HTERT RPE-1 (cell line): ENCODE measurements around the gene PRKAR2B.

ENCODE experiments used
- in situ Hi-C: fragments of 300-500 bp; cut with MboI; formaldehyde crosslinking; loops from 4 replicates; pipeline ENCODE4 v1.14.3; 2020; ENCODE audit warnings: low sequenced_read_pairs

Gene PRKAR2B

DNA sequence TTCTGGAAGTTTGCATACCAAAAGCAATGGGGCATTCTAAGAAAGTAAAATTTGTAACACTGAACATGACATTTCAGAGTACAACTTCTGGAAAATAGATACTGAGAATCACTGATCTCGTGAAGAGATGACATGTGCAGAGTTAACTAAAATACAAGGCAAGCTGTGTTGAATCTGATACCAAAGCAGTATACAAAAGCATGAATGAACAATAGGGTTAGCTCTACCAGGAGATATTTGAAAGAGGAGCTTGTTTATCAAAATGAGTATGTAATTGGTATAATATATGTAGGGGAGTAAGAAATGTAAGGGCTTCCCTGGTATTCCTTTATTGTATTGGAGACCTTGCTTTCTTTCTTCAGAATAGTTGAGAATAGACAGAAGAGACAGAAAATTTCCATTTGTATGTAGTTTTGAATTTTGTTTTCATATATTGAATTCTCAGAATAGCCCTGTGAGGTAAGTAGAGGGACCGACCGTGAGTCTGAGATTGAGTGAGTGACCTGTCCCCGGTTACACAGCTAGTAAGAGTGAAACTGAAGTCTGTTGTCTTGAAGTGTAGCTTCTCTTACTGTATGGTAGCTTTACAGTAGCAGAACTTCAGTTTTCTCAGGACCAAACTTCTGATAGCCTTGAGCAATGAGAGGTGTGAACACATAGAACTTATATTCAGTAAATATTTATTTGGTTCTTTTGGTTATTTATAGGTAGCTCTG lies 129.3 kb downstream of the PRKAR2B start:
- in situ Hi-C loops: no loop called here

DNA sequence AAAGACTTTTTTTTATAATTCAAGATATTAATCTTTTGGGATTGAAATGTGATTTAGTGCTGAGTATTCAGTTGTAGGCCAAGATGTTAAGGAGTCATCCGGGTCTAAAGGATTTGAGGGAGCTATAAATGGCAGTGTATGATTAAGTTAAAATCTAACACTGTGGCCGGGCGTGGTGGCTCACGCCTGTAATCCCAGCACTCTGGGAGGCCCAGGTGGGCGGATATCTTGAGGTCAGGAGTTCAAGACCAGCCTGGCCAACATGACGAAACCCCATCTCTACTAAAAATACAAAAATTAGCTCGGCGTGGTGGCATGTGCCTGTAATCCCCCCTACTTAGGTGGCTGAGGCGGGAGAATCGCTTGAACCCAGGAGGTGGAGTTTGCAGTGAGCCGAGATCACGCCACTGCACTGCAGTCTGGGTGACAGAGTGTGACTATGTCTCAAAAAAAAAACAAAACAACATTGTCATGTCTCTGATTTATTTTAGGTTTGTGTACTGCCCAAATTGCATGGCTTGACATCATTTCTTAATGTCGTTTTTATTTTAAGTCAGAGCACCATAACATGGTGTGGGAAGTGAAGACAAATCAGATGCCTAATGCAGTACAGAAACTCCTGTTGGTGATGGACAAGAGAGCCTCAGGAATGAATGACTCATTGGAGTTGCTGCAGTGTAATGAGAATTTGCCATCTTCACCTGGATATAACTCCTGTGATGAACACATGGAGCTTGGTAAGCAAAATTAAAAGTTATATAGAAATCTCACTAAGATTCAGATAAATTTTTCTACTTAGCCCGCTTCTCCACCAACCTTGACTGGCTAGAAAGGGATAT lies 135.0 kb downstream of the PRKAR2B start:
- in situ Hi-C loops: no loop called here

DNA sequence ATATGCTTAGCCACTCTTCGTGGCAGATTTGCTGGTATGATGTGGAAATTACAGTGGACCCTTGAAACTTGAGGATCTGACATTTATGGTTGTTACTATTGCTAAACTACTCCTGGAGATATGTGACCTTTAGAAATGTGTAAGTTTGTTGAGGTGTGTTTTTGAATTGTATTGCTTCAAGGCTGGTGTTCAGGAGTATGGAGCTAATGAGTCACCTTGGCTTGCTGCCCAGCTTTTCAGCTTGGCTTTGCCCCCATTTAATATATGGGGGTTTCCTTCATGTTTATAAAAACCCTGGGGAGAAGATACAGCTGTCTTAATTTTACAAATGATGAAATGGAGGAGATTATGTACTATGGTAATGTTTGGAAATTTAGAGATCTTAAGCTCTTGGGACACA lies 135.9 kb downstream of the PRKAR2B start:
- in situ Hi-C loops: no loop called here

DNA sequence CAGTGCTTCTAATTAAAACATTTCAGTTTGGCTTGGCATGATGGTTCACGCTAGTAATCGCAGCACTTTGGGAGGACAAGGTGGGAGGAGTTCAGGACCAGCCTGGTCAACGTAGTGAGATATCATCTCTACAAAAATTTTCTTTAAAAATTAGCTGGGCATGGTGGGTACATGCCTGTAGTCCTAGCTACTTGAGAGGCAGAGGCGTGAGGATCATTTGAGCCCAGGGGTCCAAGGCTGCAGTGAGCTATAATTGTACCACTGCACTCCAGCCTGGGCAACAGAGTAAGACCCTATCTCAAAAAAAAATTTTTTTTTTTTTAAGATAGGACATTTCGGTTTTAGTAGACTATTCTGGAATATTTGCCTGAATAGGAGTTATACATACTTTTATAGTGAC lies 136.7 kb downstream of the PRKAR2B start:
- in situ Hi-C loops: no loop called here

DNA sequence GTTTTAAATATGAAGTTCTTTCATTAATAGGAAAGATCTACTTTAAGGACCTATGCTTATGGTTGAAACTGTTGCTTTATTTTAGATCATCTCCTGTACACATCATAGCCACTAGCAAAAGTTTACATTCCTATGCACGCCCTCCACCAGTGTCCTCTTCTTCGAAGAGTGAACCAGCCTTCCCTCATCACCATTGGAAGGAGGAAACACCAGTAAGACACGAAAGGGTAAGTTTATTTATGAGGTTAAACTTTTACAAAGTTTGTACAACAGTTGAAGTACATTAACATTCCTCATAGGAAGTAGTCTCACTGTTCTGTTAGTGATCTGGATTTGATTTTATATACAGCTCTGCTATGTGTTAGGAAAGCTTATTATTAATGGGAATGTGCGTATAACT lies 141.2 kb downstream of the PRKAR2B start:
- in situ Hi-C loops: no loop called here

DNA sequence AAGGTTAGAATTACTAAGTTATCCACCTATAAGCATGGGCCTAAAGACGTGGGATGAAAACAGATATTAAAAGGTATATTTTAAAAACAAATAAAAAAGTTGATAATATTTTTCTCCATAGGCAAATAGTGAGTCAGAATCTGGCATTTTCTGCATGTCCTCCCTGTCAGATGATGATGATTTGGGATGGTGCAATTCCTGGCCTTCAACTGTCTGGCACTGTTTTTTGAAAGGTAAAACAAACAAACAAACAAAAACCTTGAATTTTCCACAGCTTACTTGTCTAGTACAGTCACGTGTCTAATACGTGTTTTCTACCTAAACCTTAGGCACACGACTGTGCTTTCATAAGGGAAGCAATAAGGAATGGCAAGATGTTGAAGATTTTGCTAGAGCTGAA lies 141.7 kb downstream of the PRKAR2B start:
- in situ Hi-C loops: no loop called here

DNA sequence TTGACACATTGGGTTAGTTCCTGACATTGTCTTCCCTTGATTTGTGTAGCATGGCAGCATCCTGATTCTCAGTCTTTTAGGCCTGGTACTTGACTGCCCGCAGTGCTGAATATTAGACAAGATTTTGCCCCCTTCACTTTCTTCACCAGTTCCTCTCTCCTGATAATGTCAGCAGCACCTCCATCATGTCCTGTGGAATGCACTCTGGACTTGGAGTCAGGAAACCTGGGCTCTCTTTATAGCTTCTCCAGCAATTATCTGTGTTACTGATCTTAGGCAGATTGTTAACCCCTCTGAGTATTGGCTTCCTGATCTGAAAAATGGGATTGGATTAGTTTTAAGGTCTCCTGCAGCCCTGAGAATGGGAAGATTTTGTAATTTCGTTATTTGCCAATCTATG lies 143.3 kb downstream of the PRKAR2B start:
- in situ Hi-C loops: no loop called here

DNA sequence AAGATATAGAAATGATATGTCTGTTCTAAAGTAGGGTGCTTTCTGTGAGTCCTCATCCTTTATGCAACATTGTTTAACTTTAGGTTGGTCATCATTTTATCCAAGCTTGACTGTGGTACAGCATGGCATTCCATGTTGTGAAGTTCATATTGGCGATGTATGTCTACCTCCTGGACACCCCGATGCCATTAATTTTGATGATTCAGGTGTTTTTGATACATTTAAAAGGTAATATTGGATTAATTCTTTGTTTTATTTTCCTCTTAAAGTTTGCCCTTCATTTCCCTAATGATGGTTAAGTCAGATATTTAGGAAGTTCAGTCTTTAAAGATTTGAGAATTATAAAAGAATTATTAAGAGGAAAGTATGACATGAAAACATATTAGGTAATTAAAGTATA lies 145.6 kb downstream of the PRKAR2B start:
- in situ Hi-C loops: no loop called here

DNA sequence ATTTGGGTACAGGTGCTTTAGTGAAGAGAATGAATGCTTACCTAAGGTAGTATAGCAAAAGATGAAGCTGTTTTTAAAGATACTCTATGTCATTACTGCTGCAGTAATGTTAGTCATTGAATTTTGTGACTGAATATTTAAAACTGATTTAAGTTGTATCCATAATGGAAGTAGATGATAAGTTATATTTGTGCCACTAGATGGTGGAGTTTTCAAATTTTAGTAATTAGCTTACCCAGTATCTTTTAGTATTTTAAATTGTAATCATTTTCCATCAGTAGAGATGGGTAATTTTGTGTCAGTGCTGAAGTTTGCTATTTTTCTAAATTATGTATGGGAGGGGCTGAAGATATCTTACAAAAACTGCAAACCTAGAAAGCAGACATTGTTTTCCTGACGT lies 149.5 kb downstream of the PRKAR2B start:
- in situ Hi-C loops: no loop called here

DNA sequence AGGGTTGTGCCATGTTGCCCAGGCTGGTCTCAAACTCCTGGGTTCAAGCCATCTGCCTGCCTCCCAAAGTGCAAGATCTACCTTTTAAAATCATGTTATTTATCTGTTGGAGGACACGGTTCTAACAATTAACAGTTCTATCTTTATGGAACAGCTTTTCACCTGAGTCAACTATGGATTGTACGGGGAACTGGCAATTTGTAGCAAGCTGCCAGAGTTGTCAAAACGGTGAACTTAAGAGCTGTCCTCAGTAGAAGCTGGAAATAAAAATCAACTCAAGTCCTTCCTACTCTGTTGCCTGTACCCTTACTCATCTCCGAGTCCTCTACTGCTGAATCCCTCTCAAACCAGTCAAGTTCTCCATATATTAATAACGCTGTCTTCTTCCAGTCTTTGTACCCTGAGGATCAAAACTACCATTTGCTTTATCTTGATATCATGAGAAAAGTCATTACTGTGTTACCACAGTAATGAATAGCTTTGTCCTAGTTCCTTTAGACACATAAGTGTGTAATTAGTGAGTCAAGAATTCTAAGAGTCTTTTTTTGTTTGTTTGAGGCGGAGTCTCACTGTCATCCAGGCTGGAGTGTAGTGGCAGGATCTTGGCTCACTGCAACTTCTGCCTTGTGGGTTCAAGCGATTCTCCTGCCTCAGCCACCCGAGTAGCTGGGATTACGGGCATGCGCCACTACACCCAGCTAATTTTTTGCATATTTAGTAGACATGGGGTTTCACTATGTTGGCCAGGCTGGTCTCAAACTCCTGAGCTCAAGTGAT lies 152.5 kb downstream of the PRKAR2B start:
- in situ Hi-C loops: no loop called here

DNA sequence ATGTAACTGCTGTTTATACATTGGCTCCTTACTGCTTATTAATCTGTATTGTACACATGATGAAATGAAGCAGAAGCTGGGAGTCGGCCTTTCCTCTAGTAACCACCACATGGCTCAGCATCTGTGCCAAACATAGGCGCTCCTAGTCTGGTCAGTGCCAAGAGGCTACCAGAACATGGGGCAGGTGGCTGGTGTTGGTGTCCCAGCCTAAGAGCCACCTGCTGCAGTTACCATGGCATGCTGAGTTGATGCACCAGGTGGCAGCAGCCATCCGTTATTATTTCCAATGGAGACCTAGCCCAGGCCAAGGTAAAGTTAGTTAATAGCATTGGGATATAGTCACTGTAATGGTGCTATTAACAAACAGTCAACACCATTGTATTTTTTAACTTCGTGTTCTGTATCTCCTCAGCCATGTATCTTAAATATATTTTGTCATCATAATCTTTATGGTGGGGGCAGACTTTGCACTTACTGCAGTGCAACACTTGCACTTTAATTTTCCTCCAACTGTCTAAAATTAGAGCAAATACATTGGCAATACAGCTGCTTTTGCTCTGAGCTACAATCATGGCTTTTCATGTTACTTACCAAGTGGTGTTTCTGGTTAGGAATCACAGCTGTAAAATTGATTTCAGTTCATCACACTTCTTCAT lies 157.4 kb downstream of the PRKAR2B start:
- in situ Hi-C loops: no loop called here

DNA sequence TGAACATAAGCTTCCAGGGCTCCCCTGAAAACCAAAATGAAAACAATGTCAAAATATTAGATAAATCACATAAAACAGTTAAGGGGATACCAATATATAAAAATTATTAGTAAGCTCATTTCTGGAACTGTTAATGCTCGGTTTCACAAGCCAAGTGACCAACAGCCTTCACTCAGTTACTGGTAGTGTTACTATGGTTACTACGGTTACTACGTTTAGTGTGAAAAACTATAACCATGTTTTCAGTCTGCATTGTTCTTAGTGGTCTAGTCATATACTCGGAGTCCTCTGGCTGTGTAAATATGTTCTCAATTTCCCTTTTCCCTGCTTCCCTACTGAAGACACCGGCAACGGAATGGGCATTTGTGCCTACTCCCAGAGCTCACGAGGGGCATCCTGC lies 159.1 kb downstream of the PRKAR2B start:
- in situ Hi-C loops: no loop called here

DNA sequence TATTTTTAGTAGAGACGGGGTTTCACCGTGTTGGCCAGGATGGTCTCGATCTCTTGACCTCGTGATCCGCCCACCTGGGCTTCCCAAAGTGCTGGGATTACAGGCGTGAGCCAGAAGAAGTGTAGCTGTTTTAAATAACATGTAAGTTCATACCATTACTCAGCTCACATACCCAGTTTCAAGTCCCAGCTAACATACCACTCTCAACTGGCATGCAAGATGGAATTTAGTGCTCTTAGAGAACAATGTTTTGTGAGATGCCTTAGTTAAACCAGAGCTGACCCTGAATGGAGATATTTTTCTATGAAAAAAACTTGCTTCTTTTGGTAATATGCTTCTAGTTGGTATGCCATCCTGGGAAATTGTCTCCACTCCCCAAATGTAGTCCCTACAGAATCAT lies 161.6 kb downstream of the PRKAR2B start:
- in situ Hi-C loops: no loop called here

DNA sequence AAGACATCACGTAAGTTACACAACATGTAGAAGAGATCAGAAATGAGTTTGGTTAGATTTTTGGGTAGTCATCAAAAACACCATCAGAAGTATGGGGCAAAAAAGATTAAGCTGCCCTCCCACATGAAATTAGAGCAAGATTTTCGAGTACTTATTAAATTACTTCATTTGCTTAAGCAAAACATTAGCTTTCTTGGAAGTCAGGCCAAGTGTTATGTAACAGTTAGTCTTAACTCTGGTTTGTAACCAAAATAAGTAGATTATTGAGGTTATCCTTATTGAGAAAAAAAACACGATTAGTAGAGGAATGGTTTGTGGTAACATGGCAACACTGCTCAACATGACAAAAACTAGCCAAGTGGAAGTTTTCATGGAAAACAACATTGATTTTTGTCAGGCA lies 162.2 kb downstream of the PRKAR2B start:
- in situ Hi-C loops: no loop called here

DNA sequence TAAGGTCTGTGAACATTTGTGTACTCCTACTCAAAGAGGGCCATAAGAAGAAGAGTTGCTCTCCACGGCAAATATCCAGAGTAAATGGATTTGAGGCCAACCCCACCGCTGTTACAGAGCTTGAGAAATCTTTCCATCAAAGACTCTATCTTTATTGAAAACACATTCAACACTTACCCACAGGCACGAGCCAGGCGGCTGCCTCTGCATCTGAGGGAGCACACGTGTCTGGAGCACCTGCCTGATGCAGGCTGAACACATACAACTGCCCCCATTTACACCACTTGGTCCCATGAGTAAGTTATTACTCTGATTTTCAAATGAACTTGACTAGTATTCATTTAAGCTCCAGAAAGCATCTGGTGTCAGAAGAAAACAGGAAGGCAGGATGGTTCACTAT lies 163.0 kb downstream of the PRKAR2B start:
- in situ Hi-C loops: no loop called here

DNA sequence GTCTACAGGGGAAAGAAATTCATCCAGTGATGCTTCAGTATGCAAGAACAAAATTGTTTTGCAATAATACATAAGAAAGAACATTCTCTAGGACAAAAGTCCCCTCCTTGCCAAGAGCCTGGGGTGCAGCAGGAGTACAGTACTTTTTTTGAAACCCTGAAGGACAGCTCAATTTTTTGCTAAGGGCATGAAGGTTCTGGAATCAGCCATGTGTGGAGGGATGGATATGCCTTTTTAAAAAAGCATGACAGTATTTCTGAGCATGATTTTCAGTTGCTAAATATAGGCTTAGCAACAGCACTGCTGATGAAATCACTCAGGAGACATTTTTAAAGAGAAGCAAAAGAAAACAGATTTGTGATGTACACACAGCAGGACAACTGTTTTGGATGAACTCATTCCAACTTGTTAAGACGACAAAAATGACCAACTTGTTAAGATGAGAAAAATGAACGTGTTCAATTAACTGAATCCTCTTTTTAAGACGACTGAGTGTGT lies 163.6 kb downstream of the PRKAR2B start:
- in situ Hi-C loops: no loop called here

DNA sequence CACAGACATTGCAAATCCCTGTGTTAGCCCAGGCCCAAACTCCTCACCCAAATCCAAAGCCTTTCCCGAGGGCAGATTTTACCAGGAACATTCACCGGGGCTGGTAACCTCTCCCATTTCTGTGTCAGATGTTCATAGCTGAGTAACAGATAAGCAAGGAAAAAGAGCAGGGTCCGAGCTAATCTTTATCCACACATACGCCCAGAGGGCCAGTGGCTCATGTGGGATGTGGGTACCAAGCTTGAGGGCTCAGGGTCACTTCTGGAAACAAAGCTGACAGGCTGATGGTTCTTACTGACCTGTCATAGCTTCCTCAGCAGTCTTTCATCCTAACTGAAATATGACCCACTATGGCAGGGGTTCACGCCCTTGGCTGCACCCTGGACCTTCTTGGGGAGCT lies 164.1 kb downstream of the PRKAR2B start:
- in situ Hi-C loops: no loop called here

DNA sequence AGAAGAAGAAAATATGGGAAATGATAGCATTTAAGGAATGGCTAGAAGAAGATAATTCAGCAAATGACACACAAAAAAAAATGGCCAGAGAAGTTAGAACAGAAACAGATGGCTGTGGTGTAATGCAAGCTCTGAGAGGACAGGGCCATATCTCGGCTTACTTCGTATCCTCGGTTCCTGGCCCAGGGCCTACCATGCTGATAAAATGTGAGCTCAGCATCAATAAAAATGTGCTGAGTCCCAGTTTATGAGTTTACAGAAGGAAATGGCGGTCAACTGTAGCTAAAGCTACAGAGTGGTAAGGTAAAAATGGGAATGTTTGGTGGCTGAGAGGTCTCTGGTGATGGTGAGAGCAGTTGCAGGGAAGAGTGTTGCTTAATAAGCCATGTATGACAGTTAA lies 165.1 kb downstream of the PRKAR2B start:
- in situ Hi-C loops: no loop called here

DNA sequence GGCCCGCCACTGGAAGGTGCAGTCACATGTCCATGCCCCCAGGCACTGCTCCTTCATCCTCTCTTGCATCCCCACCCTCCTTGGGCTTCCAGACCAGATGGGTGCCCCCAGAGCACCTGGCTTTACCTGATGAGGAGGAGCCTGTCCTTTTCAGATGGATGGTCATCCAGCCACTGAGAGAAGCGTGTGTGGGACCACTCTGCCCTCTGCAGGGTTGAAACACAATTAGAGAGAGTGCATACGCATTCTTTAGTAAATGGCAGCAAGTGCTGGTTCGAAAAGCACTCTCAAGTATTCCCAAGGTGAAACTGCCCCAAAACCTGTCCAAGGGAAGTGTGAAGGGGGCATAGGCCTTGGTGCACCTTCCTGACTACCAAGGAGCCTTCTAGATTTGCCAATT lies 165.9 kb downstream of the PRKAR2B start:
- in situ Hi-C loops: no loop called here
